Fibroblast of lung (primary cell): ENCODE results near the gene ITGAD.

Source experiments
- CTCF ChIP-seq, 2 donors: IDR thresholded peaks in 1 of 2; conservative IDR thresholded peaks in 1 of 2; 1 replicate in 1 of 2; 2 replicates in 1 of 2; pipeline ENCODE4 v1.5.1; 2011 to 2012; ENCODE audit warnings: low read length in 2 of 2, control low read depth in 1 of 2, inconsistent platforms in 1 of 2, low read depth in 1 of 2, mild to moderate bottlenecking in 1 of 2
- EZH2 ChIP-seq: IDR thresholded peaks from 2 replicates; pipeline ENCODE4 v1.5.1; 2012; ENCODE audit warnings: low read length, control low read depth, mild to moderate bottlenecking; ENCODE audit errors: missing control alignments

- TF ChIP-seq CTCF (conservative IDR thresholded peaks at IDR 0.05 in 1 of 2, IDR thresholded peaks at IDR 0.05 in 1 of 2; ENCODE audit: low read depth in 1 of 2, low read length in 2 of 2) (no peak), EZH2 (no peak)
These were observed 42.4 kb downstream of the ITGAD start for GRCh38 chr16:31435341-31436220.
